ENCODE data around the gene ANKRD1.
"Not testable (repeated sequence)": the region's sequence is repeated elsewhere in the genome, so short reads cannot be mapped to it uniquely, and the experiment has no call there.

Gene ANKRD1

DNA sequence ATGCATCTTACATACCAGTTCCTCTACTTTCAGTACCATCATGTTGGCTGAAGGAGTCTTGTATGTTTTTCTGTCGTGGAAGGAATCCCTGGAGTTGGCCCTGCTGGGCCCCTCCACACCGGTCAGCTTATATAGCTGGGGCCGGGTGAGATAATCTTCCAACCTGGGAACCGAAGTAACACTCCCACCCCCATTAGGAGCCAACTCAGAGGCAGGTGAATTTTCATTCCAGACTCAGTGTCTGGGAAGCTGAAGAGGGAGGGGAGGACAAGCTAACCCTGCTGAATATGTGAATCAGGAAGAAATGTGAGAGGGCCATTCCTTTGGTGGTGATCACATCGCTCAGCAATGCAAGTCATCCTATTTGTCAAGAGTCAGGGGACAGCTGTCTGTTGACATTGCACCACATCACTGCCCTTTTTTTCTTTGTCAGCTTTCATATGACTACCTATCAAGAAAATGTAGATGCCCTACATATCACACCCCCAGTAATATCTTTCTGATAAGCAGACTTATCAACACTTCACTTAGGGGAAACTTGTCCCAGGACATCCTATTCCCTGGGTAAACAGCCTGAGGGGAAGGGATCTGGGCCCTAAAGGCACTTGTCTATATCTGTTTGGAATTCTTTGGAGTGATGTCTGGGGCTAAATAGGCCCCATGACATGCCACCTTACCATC is at the start of gene ANKRD1:
ANKRD1 (minus strand) TSS at position 102 of the 681 bp plus-strand sequence; CDS start at position 42, 60 bp downstream.
- DNase-seq = no peak

DNA sequence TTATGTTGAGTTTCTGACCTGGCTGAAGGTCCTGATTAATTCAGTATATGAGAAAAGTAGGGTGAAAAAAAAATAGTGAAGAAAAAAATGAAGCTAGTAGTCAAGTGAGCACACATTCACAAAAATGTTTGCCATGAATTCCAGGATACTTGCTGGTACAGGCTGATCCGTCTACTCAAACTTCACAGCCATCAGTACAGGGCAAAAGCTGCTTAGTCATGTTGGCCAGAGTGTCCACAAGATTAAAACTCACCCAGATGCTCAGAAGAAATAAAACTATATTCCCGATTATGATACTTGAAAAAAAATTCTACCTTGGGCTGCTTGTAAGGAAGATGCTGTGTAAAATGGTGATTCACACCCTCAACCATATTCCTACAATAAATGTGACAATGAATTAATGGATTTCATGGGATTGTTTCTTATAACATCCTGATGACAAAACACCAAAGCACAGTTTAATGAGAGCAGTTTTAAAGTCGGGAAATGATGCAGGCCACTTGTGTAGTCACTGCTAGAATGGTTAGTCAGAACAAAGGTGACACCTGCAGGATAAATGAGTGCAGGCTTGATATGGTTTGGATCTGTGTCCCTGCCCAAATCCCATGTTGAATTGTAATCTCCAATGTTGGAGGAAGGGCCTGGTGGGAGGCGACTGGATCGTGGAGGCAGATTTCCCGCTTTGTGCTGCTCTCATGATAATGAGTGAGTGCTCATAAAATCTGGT is 49.2 kb upstream of the ANKRD1 start:
- DNase-seq = no peak

DNA sequence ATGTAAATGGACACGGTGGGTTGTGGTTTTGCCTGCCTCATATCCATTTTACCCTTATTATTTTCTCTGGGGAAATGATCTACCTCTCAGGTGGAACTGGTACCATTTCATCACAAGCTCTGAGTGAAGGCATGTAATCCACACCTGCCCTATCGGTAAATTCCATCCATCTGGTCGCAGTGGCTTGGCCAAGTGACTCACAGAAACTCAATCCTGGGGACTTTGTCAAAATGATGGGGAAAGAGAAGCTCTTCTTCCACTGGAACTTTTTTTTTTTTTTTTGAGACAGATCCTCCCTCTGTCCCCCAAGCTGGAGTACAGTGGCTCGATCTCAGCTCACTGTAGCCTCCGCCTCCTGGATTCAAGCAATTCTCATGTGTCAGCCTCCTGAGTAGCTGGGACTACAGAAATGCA is 48.2 kb upstream of the ANKRD1 start:
- DNase-seq = no peak

DNA sequence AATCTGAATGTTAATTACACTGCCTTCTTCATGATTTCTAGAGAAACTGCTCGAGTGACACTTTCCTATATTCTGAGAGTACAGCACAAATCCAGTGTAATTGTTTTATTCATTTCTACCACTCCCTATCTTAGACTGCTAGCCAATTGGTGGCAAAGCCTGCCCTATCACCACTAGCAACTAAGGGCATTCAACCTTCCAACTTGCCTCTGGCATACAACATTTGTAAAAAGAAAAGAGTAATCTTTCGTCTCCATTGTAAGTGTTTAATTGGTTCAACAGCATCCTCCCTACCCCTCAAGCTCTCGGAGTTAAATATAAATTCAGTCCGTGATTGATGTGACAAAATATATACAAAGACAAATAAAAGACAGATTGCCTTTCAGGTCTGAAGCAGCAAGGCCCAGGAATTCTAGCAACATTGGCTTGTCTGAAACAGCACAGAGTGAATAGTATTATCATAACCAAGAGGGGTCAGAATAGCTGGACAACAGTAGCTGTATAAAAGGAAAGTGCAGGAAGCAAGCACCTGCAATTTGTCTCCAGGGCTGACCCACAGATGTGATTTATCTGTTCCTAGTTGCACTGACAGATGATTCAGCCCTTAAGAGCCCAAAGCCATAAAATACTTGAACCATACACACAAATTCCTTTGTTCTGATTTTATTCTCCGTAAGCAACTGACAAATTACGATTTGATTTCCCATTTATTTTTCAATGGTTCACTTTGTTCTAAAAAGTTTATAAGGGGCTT is 47.6 kb upstream of the ANKRD1 start:
- DNase-seq = no peak

DNA sequence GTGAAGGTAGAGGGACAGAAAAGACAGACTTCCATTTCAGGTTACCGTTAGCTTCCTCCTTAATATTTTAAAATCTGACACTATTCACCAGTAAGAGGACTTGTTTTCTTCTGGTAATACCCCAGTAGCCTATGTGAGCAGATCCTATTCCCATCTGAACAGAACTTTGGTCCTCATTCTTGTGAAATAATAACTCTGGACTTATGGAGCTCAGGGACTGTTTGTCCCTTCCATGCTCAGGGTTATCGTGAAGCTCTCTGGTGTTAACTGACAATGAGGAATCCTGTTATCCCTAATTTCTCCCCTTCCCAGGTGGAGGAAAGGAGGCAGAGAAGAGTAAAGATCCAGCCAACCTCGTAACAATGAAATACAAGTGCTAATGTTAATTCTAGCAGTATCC is 47.0 kb upstream of the ANKRD1 start:
- no peak for DNase-seq

DNA sequence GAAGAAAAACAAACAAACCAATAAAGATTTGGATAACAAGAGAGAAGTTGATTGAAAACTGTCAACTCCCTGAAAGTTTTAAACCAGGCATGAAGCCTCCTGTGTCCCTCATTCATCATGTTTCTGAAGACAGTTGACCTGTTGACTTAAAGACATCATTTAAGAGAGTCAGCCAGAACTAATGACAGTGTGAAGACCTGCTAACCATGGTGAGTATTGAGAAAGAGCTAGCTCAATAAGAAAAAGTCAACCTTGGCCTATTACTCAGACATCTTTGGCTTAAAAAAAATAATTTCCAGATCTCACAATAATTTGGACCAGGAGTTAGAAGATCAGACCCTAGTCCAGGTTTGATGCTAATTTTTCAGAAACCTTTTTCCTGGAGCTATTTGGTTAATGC is 45.3 kb upstream of the ANKRD1 start:
- no peak for DNase-seq

DNA sequence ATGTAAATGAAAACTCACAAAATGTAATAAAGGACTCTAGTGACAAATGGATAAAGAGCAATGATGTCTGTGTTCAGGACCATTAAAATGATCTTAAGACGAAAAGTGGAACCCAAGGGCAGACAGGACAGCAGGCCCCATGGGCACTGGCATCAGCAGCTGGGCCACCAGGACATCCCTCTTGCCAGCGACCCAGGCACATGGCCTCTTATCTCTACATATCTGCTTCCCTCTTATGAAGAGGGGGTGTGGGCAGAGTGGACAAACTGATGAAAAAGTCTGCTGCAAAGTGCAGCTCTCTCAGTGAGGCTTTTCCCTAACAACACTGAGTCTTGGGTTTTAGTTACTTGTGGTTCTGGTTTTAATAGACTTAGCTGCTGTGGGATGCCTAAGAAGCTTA is 44.8 kb upstream of the ANKRD1 start:
- DNase-seq = no peak

DNA sequence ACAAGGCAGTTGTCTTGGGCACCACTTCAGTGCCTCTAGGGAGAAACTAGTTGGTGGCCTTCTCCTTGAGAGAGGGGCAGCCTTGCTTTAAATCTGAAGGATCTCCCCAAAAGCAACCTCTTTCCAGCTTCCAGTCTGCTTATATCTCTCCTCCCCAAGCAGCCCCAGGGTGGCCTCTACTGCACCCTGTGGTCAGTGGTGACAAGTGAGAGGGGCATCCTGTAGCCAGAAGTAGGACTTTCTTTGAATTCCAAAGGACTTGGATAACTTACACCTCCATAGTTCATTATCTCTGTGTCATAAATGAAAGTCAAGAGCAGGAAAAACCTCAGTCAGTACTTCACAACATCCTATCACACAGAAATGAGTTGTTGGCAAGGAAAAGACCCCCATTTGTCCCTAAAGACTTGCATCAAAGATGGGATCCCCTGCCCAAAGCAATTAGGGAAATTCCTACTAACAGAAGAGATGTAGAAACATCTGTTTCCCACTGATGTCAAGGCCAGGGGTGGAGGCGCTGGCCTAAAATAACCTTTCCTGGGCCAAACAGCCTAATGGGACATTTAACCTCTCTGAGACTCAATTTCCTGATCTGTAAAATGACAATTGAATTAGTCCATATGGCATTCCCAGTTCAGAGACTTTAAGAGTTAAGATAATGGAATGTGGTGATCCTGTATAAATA is 44.0 kb upstream of the ANKRD1 start:
- DNase-seq = no peak

DNA sequence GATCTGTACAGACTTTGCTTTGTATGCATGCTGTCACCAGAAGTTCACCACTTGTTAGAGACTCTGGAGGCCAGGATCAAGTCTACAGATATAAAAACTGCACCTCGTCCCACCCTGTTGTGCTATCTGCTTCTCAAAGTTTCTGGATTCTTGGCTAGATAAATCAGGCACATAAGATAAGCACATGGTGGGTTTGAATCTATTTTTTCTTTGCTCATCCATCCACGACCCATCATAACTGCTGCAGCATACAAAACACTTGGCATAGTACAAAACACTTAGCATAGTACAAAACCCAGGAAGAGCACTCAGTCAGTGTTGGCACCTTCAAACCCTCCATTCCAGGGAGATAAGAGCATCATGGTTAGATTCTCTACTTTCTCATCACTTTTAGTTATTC is 42.4 kb upstream of the ANKRD1 start:
- DNase-seq = no peak

DNA sequence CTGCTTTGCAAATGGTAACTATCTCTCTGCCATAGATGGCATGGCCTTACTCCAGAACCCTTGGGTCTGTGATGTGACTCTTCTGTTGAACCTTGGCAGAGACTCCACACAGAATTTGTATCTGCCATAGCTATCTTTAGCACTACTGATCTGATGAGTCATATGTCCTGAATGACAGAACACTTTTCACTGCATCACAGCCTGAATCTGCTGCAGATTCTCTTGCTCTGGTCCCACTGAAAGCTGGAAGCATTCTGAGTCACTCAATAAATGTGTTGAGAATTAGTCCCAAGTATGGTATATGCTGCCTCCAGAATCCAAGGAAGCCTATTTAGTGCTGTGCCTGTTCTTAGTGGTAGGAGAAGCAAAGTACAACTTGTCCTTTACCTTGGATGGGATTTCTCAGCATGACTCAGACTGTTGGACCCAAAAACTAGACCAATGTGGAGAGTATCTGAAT is 39.5 kb upstream of the ANKRD1 start:
- no peak for DNase-seq

DNA sequence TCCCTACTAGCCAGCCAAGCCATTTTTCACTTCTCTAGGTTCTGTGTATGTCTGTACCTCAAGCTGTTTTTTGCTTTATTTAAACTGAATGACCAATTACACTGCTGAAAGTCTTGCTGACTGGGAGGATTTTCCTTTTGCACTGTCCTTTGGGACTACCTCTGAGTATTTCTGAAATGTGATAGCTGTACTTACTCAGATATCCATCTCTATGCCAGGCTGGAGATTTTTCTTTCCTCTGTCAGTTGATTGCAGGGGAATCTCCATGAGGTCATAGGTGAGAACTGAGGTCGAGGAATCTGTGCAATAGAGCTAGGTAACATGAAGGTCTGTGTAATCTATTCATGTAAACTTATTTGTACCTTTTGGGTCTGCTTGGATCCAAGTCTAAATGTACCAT is 38.9 kb upstream of the ANKRD1 start:
- no peak for DNase-seq

DNA sequence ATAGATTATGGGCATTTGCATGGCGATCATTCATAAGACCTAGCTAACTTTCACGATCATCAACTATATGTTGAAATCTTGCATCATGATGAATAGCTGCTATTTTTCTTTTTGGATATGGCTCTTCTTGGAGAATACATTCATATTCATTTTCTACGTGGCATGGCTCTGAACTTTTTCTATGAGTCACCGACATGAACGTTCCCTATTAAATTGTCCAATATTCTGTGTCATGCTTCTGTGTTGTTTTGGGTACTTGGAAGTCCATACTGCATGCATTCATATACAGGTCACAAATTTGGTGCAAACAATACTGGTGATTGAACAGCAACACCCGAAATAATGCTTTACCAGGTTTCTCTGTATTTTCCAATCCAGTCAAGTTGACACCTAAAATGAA is 37.9 kb upstream of the ANKRD1 start:
- DNase-seq = no peak

DNA sequence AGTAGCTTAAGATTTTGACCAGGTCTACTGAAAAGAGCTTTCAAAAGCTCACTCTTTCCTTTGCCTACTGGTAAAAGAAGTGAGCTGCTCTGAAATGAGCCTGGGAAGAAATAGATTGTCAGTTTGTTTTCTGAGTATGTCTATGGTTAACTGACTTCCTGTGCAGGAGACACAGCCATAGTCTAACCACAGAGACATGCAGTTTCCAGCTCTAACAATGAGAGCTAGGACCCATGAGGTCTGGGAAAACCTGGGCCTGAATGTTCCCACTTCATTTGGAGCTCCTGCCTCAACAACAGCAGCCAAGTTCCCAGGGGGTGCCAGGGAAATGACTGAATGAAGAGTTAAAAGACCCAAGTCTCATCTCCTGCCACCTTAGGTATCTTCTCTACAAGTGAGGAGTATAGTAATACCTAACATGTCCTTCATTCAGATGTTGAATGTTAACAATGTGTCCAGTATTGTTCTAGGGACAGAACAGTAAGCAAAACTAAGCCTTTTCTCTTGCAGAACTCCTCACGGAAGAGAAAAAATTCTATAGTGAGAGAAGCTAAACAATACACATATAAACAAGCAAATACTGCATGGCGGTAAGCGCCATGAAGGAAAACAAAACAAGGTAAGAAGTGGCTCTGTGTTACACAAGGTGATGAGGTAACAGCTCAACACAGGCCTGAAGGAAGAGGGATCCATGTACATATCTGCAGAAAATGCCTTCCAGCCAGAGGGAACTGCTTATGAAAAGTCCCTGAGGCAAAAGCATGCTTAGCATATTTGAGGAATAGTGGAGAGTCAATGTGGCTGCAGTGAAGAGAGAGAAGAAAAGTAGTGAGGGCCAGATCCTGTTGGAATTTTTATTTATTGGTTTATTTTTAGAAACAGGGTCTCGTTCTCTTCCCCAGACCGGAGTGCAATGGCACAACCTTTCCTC is 26.4 kb upstream of the ANKRD1 start:
- DNase-seq = no peak

DNA sequence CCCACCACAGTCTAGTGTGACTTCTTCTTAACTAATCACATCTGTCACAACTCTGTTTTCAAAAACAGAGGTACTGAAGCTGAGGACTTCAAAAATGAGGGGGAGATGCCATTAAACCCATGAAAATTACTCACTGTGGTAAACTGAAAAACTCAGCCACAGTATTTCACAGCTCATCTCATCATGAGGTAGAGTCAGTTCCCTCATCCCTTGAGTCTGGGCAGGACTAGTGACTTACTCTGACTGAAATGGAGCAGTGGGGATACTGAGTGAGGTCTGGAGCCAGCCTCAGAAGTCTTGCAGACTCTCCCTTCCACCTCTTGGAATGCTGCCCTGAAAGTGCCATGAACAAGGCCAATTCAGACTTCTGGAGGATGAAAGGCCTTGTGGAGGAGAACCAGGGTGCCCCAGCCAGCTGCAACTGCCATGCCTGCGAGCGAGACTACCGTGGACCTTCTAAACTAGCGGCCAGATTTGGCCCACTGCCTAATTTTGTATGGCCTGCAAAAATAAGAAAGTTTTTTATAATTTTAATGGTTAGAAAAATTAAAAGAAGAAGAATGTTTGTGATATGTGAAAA is 24.7 kb upstream of the ANKRD1 start:
- DNase-seq = no peak

DNA sequence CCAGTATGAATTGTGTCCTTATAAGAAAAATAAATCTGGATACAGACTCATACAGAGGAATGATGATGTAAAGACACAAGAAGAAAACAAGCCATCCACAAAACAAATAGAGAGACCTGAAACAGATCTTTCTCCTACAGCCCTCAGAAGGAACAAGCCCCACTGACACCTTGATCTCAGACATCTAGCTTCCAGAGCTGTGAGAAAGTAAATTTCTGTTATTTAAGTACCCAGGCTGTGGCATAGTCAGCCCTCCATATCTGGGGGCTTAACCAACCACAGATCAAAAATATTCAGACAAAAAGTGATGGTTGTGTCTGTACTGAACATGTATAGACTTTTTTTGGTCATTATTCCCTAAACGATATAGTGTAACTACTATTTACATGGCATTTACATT is 23.9 kb upstream of the ANKRD1 start:
- DNase-seq = no peak

DNA sequence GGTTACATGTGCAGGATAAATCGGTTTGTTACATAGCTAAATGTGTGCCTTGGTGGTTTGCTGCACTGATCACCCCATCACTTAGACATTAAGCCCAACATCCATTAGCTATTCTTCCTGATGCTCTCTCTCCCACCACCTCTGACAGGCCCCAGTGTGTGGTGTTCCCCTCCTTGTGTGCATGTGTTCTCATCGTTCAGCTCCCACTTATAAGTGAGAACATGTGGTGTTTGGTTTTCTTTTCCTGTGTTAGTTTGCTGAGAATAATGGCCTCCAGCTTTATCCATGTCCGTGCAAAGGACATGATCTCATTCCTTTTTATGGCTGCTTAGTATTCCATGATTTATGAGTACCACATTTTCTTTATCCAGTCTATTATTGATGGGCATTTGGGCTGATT is 22.1 kb upstream of the ANKRD1 start:
- DNase-seq = not testable (repeated sequence)

DNA sequence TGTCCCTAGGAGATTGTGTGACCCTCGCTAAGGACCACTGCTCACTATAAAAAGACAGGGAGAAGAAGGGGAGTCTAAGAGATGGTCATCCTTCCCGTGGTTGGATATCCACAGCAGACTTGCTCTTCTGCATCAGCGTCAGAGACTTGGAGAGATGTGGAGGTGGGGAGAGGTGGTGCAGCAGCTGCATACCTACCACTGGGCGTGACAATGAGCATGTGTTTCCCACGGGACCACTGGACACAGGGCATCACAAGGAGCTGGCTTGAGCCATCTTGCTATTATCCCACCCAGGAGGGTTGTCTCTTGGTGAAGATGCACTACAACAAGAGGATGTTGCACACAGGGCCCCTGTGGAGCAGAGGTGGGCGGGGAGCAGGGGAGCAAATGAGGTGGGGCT is 18.8 kb upstream of the ANKRD1 start:
- no peak for DNase-seq

DNA sequence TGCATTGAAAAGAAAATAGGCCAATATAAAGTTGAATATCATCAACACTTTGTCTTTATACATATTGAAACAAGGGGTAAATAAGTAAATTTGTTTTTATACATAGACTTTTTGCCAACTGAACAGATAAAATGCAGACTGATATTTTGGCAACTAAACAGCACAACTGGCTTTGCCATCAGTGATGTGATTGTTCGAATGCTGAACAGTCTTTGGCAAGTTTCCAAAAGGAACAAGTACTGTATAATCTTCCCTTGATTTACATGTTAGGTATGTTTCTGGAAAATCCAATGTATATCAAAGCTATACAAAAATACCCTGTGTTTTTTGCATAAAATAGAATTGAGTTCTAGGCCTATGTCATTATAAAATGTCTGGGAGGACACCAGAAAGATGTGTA is 18.2 kb upstream of the ANKRD1 start:
- DNase-seq = no peak

DNA sequence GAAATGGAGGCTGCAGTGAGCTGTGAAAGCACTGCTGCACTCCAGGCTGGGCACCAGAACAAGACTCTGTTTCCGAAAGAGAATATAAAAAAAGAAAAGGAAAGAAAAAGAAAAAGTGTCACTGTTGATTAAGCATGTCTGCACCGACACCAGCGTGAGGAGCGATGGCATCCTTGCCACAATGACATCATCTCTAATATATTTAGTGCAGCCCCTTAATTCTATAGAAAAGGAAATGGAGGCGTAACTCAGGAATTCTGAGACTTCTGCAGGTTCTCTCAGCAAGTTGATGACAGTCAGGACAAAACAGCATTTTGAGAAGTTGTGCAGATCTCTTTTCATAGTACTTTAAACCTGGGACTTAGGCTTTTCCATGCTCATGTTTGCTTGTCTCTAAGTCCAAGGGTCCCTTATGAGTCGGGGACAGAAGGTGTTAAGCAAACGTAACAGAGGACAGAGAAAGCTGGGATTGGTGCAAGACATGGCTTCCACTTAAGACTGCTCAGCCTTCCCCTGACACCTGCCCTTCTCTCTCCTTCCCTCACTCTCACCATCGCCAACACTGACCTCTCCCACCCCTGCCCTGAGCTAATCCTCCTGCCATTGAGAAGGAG is 16.9 kb upstream of the ANKRD1 start:
- no peak for DNase-seq

DNA sequence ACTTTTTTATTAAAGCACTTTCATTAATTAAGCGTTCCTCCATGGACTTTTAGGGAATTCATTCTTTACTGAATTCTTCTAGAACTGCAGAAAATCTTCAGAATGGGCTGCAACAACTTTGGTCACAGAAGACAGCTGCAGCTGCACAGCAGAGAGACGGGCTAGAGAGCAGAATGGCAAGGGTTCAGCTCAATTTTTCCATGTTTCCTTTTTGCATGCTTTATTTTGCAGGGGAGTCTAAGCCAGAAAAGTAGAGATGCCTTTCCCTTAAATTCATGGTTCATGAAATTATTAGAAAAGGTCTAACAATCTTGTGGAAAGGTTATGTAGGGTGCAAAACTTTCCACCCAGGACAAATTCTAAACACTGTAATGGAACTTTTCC is 15.4 kb upstream of the ANKRD1 start:
- no peak for DNase-seq

DNA sequence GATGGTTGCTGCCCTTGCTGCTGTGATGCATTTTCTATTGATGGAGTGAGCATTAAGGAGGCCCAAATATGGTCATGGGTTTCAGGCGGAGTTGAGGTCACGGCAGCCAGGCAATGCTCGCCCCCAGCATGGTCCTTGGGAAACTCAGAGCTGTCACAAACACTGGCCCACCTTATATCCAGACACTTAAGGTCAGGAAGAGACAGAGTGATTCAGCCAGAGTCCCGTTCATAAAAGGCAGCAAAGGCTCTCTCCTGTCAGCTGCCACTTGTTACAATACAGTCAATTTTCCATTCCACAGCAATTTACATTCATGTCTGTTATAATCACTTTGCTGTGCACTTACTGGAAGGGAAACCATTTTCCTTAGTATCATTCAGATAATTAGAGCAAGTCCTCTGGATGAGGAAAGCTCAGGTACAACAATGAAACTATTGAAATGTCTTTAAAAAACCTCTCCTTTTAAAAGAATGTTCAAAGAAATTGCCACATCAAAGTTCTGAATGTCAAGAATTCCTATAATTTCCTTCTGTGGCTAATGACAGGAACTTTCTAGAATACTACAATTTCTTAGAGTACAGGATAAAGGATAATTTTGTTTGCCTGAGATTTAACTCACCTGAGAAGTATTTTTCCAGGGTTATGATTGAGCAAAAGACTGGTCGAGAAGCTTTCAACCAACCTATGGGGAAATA is 14.8 kb upstream of the ANKRD1 start:
- no peak for DNase-seq
